ENCODE data around the gene ZNF780A. TPM values are rescaled to one million over a fixed set of nuclear protein-coding genes. Genes with fewer than 3 reads are reported as not detected.

ZNF780A gene
- total and polyA plus RNA-seq, 2 experiments from 2014 or later, result 12.3 to 15.0 TPM

GRCh38 chr19:40128991-40129390 is 38.2 kb upstream of the ZNF780A start (continued):
- TF ChIP-seq ZNF462 (CRISPR knock-in tag; IDR thresholded peaks at IDR 0.05), result no peak
- no peak for TF ChIP-seq CTCF (conservative IDR thresholded peaks at IDR 0.05; ENCODE audit: low read depth in 2 of 2)
- no peak for TF ChIP-seq EZH2phosphoT487 (IDR thresholded peaks at IDR 0.05; ENCODE audit: unreplicated experiment)
- no peak for TF ChIP-seq NANOG (IDR thresholded peaks at IDR 0.05; ENCODE audit: borderline replicate concordance)
- TF ChIP-seq JUNB (IDR thresholded peaks at IDR 0.05; ENCODE audit: unreplicated experiment), result no peak
- TF ChIP-seq STAT1 (IDR thresholded peaks at IDR 0.05; ENCODE audit: unreplicated experiment), result no peak
- TF ChIP-seq REST (IDR thresholded peaks at IDR 0.05; ENCODE audit: unreplicated experiment), result no peak
- TF ChIP-seq POLR2AphosphoS5 (IDR thresholded peaks at IDR 0.05; ENCODE audit: low read depth), result no peak
- TF ChIP-seq EZH2 (IDR thresholded peaks at IDR 0.05; ENCODE audit: low read depth, unreplicated experiment), result no peak
- no peak for TF ChIP-seq CREB1 (CRISPR knock-in tag; IDR thresholded peaks at IDR 0.05; ENCODE audit: low read depth)
- no peak for TF ChIP-seq ZNF331 (CRISPR knock-in tag; IDR thresholded peaks at IDR 0.05; ENCODE audit: low read depth)
- no peak for TF ChIP-seq ZNF114 (CRISPR knock-in tag; IDR thresholded peaks at IDR 0.05)
